ENCODE results near the gene C16orf95. TPM values are rescaled to one million over a fixed set of nuclear protein-coding genes. Genes with fewer than 3 reads are reported as not detected.

C16orf95 gene
- total RNA-seq, 1 experiment from 2014 or later, result 6.0 TPM

- no peak for ATAC-seq
- Histone ChIP-seq H3K4me3 (ENCODE audit: low read depth in 2 of 2, low read length in 2 of 2) (no peak overlapping the region), H3K4me1 (ENCODE audit: control insufficient read depth, insufficient read depth, low read length) (no peaks in the 10 kb centered on the region), H3K27me3 (ENCODE audit: control insufficient read depth, insufficient read depth, low read length) (no peaks in the 10 kb centered on the region), H3K36me3 (ENCODE audit: control insufficient read depth, insufficient read depth, low read length) (no peaks in the 10 kb centered on the region), H3K9me3 (ENCODE audit: control insufficient read depth, insufficient read depth, low read depth, low read length) (no peaks in the 10 kb centered on the region), H3K27ac (ENCODE audit: low read length) (no peak overlapping the region)
- no TSS peak for BruUV-seq (replicated peaks)
- ChIA-PET POLR2A (no interaction called here), CTCF (no interaction called here)
- TF ChIP-seq SIN3A (IDR thresholded peaks at IDR 0.05; ENCODE audit: borderline replicate concordance, insufficient read depth, low read depth, low read length) (no peak), REST (IDR thresholded peaks at IDR 0.05; ENCODE audit: insufficient read depth in 1 of 2, low read depth in 2 of 2, low read length in 1 of 2) (no peak), POLR2AphosphoS5 (IDR thresholded peaks at IDR 0.05; ENCODE audit: low read depth, low read length) (no peak), TCF7L2 (IDR thresholded peaks at IDR 0.05; ENCODE audit: low read depth, low read length) (no peak)
- TF ChIP-seq, protein P1, sequence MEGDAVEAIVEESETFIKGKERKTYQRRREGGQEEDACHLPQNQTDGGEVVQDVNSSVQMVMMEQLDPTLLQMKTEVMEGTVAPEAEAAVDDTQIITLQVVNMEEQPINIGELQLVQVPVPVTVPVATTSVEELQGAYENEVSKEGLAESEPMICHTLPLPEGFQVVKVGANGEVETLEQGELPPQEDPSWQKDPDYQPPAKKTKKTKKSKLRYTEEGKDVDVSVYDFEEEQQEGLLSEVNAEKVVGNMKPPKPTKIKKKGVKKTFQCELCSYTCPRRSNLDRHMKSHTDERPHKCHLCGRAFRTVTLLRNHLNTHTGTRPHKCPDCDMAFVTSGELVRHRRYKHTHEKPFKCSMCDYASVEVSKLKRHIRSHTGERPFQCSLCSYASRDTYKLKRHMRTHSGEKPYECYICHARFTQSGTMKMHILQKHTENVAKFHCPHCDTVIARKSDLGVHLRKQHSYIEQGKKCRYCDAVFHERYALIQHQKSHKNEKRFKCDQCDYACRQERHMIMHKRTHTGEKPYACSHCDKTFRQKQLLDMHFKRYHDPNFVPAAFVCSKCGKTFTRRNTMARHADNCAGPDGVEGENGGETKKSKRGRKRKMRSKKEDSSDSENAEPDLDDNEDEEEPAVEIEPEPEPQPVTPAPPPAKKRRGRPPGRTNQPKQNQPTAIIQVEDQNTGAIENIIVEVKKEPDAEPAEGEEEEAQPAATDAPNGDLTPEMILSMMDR (IDR thresholded peaks at IDR 0.05), result no peak
- intact Hi-C loops (cut with micrococcal nuclease; ENCODE audit: unreplicated experiment), result no loop called here
- no peak for DNase-seq (ENCODE audit: low read depth, low spot score)
- in situ Hi-C loops (cut with HindIII; ENCODE audit: low pct_unique_long_range_greater_than_20kb, low sequenced_read_pairs), result no loop called here
These were observed 19.4 kb upstream of the C16orf95 start for GRCh38 chr16:87336434-87337240.

DNA sequence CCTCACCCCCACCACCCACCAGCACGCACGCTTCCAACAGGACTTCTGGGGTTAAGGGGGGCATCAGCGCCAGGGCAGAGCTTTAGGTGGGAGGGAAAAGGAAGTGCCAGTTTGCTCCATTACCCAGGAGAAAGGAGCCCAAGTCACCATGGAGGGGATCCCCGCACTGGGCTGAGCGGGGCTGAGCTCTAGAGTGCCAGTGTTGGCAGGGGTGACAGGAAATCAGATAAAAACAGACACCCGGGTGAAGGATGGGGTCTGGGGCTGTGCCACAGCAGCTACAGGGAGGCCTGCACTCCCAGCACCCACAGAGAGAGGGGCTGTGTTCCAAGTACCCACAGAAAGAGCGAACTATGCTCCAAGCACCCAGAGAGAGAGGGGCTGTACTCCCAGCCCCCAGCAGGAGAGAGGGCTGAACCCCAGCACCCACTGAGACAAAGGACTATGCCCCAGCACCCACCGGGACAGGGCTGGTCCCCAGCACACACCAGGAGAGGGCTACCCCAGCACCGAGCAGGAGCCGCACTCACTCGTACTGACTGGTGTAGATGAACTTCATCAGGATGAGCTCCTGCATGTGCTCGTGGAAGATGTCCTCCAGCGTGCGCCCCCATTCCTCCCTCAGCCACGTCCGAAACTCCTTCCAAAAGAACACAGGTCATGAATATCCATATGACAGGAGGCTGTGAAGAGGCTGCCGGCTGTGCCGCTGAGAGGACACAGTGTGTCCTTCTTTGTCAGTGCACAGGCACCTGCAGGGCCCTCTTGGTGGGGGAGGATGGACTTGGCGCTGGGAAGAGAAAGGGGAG is 18.6 kb upstream of the C16orf95 start:
- Histone ChIP-seq H3K27ac (ENCODE audit: low read length) (no peak overlapping the region), H3K4me1 (ENCODE audit: control insufficient read depth, insufficient read depth, low read length) (no peaks in the 10 kb centered on the region), H3K4me3 (ENCODE audit: low read depth in 2 of 2, low read length in 2 of 2) (no peak overlapping the region), H3K36me3 (ENCODE audit: control insufficient read depth, insufficient read depth, low read length) (no peaks in the 10 kb centered on the region), H3K9me3 (ENCODE audit: control insufficient read depth, insufficient read depth, low read depth, low read length) (no peaks in the 10 kb centered on the region), H3K27me3 (ENCODE audit: control insufficient read depth, insufficient read depth, low read length) (no peaks in the 10 kb centered on the region)
- POLR2A ChIA-PET, result no interaction called here
- in situ Hi-C loops (cut with HindIII; ENCODE audit: low pct_unique_long_range_greater_than_20kb, low sequenced_read_pairs), result no loop called here
- no TSS peak for BruUV-seq (replicated peaks)
- ATAC-seq (no peak), DNase-seq (ENCODE audit: low read depth, low spot score) (no peak)
- TF ChIP-seq REST (IDR thresholded peaks at IDR 0.05; ENCODE audit: insufficient read depth in 1 of 2, low read depth in 2 of 2, low read length in 1 of 2) (no peak), POLR2AphosphoS5 (IDR thresholded peaks at IDR 0.05; ENCODE audit: low read depth, low read length) (no peak), TCF7L2 (IDR thresholded peaks at IDR 0.05; ENCODE audit: low read depth, low read length) (no peak), SIN3A (IDR thresholded peaks at IDR 0.05; ENCODE audit: borderline replicate concordance, insufficient read depth, low read depth, low read length) (no peak)
- TF ChIP-seq, protein P1 (IDR thresholded peaks at IDR 0.05), result no peak
- intact Hi-C loops (cut with micrococcal nuclease; ENCODE audit: unreplicated experiment), result no loop called here
- CTCF ChIA-PET, result interaction anchor here (0.6 kb wide), 1 partner anchor 129 kb away, joined by 3 read pairs; no protein-coding TSS in a partner anchor
